ENCODE measurements around the gene ITGA2B. TPM values are rescaled to one million over a fixed set of nuclear protein-coding genes. Genes with fewer than 3 reads are reported as not detected.

Gene ITGA2B
- total and polyA plus RNA-seq, 2 of the 13 experiments (the other 11 are each of a cell fraction or from before 2014, with no cell fraction given) = 0.38 to 1.1 TPM

DNA sequence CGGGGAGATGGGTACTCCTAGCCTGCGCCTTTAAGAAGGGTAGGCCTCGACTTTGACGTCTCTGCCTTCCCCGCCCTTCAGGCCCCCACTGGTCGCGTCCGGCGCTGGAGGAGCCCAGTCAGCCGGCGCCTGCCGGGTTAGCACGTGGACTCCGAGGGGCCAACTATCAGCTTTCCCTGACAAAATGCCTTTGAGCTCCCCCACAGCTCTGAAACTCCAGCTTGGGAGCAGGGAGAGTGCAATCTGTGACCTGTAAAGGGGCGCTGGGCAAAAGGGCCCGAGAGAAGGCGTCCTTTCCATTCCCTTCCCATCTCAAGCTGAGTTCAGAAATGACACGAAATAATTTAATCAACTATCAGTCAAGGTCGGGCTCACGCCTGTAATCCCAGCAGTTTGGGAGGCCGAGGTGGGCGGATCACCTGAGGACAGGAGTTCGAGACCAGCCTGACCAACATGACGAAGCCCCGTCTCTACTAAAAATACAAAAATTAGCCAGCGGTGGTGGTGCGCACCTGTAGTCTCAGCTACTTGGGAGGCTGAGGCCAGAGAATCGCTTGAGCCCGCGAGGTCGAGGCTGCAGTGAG is 62.5 kb downstream of the ITGA2B start (continued):
- peak; percentile 82 for TF ChIP-seq ZNF788 (CRISPR knock-in tag; IDR thresholded peaks at IDR 0.05; ENCODE audit: borderline replicate concordance)
- TF ChIP-seq, protein P1, sequence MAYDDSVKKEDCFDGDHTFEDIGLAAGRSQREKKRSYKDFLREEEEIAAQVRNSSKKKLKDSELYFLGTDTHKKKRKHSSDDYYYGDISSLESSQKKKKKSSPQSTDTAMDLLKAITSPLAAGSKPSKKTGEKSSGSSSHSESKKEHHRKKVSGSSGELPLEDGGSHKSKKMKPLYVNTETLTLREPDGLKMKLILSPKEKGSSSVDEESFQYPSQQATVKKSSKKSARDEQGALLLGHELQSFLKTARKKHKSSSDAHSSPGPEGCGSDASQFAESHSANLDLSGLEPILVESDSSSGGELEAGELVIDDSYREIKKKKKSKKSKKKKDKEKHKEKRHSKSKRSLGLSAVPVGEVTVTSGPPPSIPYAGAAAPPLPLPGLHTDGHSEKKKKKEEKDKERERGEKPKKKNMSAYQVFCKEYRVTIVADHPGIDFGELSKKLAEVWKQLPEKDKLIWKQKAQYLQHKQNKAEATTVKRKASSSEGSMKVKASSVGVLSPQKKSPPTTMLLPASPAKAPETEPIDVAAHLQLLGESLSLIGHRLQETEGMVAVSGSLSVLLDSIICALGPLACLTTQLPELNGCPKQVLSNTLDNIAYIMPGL (CRISPR knock-in tag; IDR thresholded peaks at IDR 0.05; ENCODE audit: borderline replicate concordance in 1 of 2, low read depth in 1 of 2) = peak in 1 of 2 experiments; percentile 65; a peak in 1 of 4 replicates
- TF ChIP-seq KLF16 (CRISPR knock-in tag; IDR thresholded peaks at IDR 0.05) = peak in 1 of 2 experiments; percentile 82; a peak in 2 of 4 replicates
- TF ChIP-seq, protein P2, sequence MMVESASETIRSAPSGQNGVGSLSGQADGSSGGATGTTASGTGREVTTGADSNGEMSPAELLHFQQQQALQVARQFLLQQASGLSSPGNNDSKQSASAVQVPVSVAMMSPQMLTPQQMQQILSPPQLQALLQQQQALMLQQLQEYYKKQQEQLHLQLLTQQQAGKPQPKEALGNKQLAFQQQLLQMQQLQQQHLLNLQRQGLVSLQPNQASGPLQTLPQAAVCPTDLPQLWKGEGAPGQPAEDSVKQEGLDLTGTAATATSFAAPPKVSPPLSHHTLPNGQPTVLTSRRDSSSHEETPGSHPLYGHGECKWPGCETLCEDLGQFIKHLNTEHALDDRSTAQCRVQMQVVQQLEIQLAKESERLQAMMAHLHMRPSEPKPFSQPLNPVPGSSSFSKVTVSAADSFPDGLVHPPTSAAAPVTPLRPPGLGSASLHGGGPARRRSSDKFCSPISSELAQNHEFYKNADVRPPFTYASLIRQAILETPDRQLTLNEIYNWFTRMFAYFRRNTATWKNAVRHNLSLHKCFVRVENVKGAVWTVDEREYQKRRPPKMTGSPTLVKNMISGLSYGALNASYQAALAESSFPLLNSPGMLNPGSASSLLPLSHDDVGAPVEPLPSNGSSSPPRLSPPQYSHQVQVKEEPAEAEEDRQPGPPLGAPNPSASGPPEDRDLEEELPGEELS (CRISPR knock-in tag; IDR thresholded peaks at IDR 0.05) = 0 out of 2 replicates have a peak, but pooled peaks have one; percentile 12
- peak; percentile 73 for TF ChIP-seq PHF5A (CRISPR knock-in tag; IDR thresholded peaks at IDR 0.05; ENCODE audit: low read depth, unreplicated experiment)
- TF ChIP-seq YEATS2 (CRISPR knock-in tag; IDR thresholded peaks at IDR 0.05; ENCODE audit: borderline replicate concordance) = peak; percentile 89; the same call in 1 of the 2 replicates
- TF ChIP-seq SPEN (CRISPR knock-in tag; IDR thresholded peaks at IDR 0.05; ENCODE audit: low read depth) = peak; percentile 85
- no peak for TF ChIP-seq SNAI1 (CRISPR knock-in tag; IDR thresholded peaks at IDR 0.05; ENCODE audit: borderline replicate concordance)
- peak; percentile 85 for TF ChIP-seq NFYB (CRISPR knock-in tag; IDR thresholded peaks at IDR 0.05)
- TF ChIP-seq TGIF2 (CRISPR knock-in tag; IDR thresholded peaks at IDR 0.05) = 0 out of 2 replicates have a peak, but pooled peaks have one; percentile 53
- TF ChIP-seq SRF (IDR thresholded peaks at IDR 0.05; ENCODE audit: low read depth, low read length) = peak; percentile 74; the same call in 1 of the 2 replicates
- TF ChIP-seq TARDBP (CRISPR knock-in tag; IDR thresholded peaks at IDR 0.05) = peak; percentile 31; the same call in 1 of the 2 replicates
- peak; percentile 31; the same call in 1 of the 2 replicates for TF ChIP-seq ZSCAN21 (CRISPR knock-in tag; IDR thresholded peaks at IDR 0.05; ENCODE audit: borderline replicate concordance)
- TF ChIP-seq TEAD3 (CRISPR knock-in tag; optimal IDR thresholded peaks at IDR 0.05; ENCODE audit: borderline replicate concordance) = peak; percentile 72
- TF ChIP-seq, protein P3, sequence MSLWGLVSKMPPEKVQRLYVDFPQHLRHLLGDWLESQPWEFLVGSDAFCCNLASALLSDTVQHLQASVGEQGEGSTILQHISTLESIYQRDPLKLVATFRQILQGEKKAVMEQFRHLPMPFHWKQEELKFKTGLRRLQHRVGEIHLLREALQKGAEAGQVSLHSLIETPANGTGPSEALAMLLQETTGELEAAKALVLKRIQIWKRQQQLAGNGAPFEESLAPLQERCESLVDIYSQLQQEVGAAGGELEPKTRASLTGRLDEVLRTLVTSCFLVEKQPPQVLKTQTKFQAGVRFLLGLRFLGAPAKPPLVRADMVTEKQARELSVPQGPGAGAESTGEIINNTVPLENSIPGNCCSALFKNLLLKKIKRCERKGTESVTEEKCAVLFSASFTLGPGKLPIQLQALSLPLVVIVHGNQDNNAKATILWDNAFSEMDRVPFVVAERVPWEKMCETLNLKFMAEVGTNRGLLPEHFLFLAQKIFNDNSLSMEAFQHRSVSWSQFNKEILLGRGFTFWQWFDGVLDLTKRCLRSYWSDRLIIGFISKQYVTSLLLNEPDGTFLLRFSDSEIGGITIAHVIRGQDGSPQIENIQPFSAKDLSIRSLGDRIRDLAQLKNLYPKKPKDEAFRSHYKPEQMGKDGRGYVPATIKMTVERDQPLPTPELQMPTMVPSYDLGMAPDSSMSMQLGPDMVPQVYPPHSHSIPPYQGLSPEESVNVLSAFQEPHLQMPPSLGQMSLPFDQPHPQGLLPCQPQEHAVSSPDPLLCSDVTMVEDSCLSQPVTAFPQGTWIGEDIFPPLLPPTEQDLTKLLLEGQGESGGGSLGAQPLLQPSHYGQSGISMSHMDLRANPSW (CRISPR knock-in tag; IDR thresholded peaks at IDR 0.05; ENCODE audit: borderline replicate concordance) = peak; percentile 42; the same call in 1 of the 2 replicates
- no peak for TF ChIP-seq PAX8 (CRISPR knock-in tag; IDR thresholded peaks at IDR 0.05; ENCODE audit: borderline replicate concordance)
- TF ChIP-seq, protein P4, sequence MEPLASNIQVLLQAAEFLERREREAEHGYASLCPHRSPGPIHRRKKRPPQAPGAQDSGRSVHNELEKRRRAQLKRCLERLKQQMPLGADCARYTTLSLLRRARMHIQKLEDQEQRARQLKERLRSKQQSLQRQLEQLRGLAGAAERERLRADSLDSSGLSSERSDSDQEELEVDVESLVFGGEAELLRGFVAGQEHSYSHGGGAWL (CRISPR knock-in tag; IDR thresholded peaks at IDR 0.05) = peak; percentile 82; the same call in 1 of the 2 replicates
- peak; percentile 91 for TF ChIP-seq BHLHE40 (IDR thresholded peaks at IDR 0.05; ENCODE audit: low read length)
